Astrocyte (in vitro differentiated cells and primary cell): ENCODE measurements around the gene PHOSPHO1. TPM values are rescaled to one million over a fixed set of nuclear protein-coding genes. Genes with fewer than 3 reads are reported as not detected.

Source experiments
- DNase-seq: peaks from one replicate; pipeline ENCODE4 v3.0.0-alpha.2; 2010; ENCODE audit warnings: low read depth
- FAIRE-seq: peaks from 2 replicates; lab custom pipeline; 2011; peaks lifted over from hg19 to GRCh38; lab: Jason Lieb, UNC
- H2AFZ ChIP-seq: 2 replicates; pipeline ENCODE4 v1.6.0; 2012; ENCODE audit warnings: low read depth, low read length, inconsistent platforms
- H3K27ac ChIP-seq: 2 replicates; pipeline ENCODE4 v1.5.1; 2011; ENCODE audit warnings: low read depth, low read length, inconsistent platforms
- H3K27me3 ChIP-seq: 2 replicates; pipeline ENCODE4 v1.6.0; 2011; ENCODE audit warnings: low read length, inconsistent platforms; ENCODE audit not compliant: insufficient read depth
- H3K36me3 ChIP-seq: 2 replicates; pipeline ENCODE4 v1.5.1; 2011; ENCODE audit warnings: low read length, inconsistent platforms; ENCODE audit not compliant: insufficient read depth
- H3K4me1 ChIP-seq: 2 replicates; pipeline ENCODE4 v1.5.1; 2011; ENCODE audit warnings: low read length, inconsistent platforms; ENCODE audit not compliant: insufficient read depth
- H3K4me2 ChIP-seq: 2 replicates; pipeline ENCODE4 v1.6.0; 2012; ENCODE audit warnings: low read length, inconsistent platforms
- H3K4me3 ChIP-seq: 2 replicates; pipeline ENCODE4 v1.5.1; 2011; ENCODE audit warnings: low read depth, mild to moderate bottlenecking, low read length, inconsistent platforms; ENCODE audit not compliant: insufficient read depth
- H3K79me2 ChIP-seq: 2 replicates; pipeline ENCODE4 v1.6.0; 2012; ENCODE audit warnings: mild to moderate bottlenecking, low read length, inconsistent platforms; ENCODE audit not compliant: insufficient read depth
- H3K9ac ChIP-seq: 2 replicates; pipeline ENCODE4 v1.6.0; 2012; ENCODE audit warnings: mild to moderate bottlenecking, low read length, inconsistent platforms
- H3K9me3 ChIP-seq: 2 replicates; pipeline ENCODE4 v1.5.1; 2012; ENCODE audit warnings: low read depth, mild to moderate bottlenecking, low read length, inconsistent platforms; ENCODE audit not compliant: insufficient read depth
- H4K20me1 ChIP-seq: 2 replicates; pipeline ENCODE4 v1.6.0; 2012; ENCODE audit warnings: low read length, inconsistent platforms; ENCODE audit not compliant: insufficient read depth
- H3K27ac Mint-ChIP-seq: one replicate; pipeline ENCODE4 v1.8.0; 2021; ENCODE audit warnings: mild to moderate bottlenecking, mixed read lengths; ENCODE audit not compliant: unreplicated experiment
- H3K27me3 Mint-ChIP-seq: one replicate; pipeline ENCODE4 v1.8.0; 2021; ENCODE audit warnings: low read depth, mixed read lengths; ENCODE audit not compliant: unreplicated experiment
- H3K36me3 Mint-ChIP-seq: one replicate; pipeline ENCODE4 v1.8.0; 2021; ENCODE audit warnings: low read depth, mixed read lengths; ENCODE audit not compliant: unreplicated experiment
- H3K4me1 Mint-ChIP-seq: one replicate; pipeline ENCODE4 v1.8.0; 2021; ENCODE audit warnings: low read depth, mixed read lengths; ENCODE audit not compliant: unreplicated experiment
- H3K4me3 Mint-ChIP-seq: one replicate; pipeline ENCODE4 v1.8.0; 2021; ENCODE audit warnings: mild to moderate bottlenecking, moderate library complexity, mixed read lengths; ENCODE audit not compliant: unreplicated experiment
- H3K9me3 Mint-ChIP-seq: one replicate; pipeline ENCODE4 v1.8.0; 2021; ENCODE audit warnings: mild to moderate bottlenecking, mixed read lengths; ENCODE audit not compliant: unreplicated experiment
- EZH2 ChIP-seq: IDR thresholded peaks from 2 replicates; pipeline ENCODE4 v1.6.1; 2012; ENCODE audit warnings: mild to moderate bottlenecking, low read length, inconsistent platforms; ENCODE audit not compliant: insufficient read depth
- total RNA-seq: library from RNA; stranded (reverse); gene quantifications from 2 replicates; pipeline ENCODE4 v1.2.1, GENCODE V29; 2021
- TF ChIP-seq, protein P1 (sequence below): IDR thresholded peaks from 2 replicates; pipeline ENCODE4 v1.5.1; 2011; ENCODE audit warnings: low read depth, mild to moderate bottlenecking, inconsistent platforms, low read length, moderate library complexity; ENCODE audit not compliant: insufficient read depth

PHOSPHO1 gene
- total RNA-seq, 1 donor from 2014 or later = 0.95 TPM

DNA sequence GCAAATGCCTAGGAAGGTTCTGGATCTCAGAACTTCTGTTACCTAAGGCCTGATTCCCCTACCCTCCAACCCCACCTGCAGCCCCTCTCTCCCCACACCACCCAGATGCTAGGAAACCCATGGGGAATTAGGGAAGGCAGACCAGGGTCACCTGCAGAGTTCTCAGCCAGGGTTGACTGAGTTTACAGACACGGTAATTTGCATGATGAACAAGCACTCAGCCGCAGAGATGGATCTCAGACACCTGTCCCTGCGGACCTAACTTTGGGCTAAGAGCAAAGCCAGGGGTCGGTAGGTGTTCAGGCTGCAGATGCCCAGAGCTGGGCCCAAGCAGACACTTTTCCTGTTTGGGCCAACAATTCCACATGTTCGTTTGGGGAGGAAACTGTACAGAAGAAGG is 17.2 kb downstream of the PHOSPHO1 start:
- Histone ChIP-seq H3K36me3 (no peaks in the 10 kb centered on the region), H3K4me3 (no peak overlapping the region), H3K27me3 (no peaks in the 10 kb centered on the region), H2AFZ (no peak overlapping the region), H3K9me3 (no peaks in the 10 kb centered on the region), H3K27ac (no peak overlapping the region), H3K4me2 (no peak overlapping the region), H4K20me1 (no peaks in the 10 kb centered on the region), H3K4me1 (peaks cover 15% of the 10 kb centered on the region), H3K79me2 (no peaks in the 10 kb centered on the region), H3K9ac (no peak overlapping the region)
- no peak for DNase-seq
- H3K4me3 Mint-ChIP-seq = no peak overlapping the region
- peaks cover 9% of the 10 kb centered on the region for H3K4me1 Mint-ChIP-seq
- H3K27me3 Mint-ChIP-seq = peaks cover 24% of the 10 kb centered on the region
- H3K36me3 Mint-ChIP-seq = peaks cover 2% of the 10 kb centered on the region
- H3K9me3 Mint-ChIP-seq = no peaks in the 10 kb centered on the region
- TF ChIP-seq, protein P1, sequence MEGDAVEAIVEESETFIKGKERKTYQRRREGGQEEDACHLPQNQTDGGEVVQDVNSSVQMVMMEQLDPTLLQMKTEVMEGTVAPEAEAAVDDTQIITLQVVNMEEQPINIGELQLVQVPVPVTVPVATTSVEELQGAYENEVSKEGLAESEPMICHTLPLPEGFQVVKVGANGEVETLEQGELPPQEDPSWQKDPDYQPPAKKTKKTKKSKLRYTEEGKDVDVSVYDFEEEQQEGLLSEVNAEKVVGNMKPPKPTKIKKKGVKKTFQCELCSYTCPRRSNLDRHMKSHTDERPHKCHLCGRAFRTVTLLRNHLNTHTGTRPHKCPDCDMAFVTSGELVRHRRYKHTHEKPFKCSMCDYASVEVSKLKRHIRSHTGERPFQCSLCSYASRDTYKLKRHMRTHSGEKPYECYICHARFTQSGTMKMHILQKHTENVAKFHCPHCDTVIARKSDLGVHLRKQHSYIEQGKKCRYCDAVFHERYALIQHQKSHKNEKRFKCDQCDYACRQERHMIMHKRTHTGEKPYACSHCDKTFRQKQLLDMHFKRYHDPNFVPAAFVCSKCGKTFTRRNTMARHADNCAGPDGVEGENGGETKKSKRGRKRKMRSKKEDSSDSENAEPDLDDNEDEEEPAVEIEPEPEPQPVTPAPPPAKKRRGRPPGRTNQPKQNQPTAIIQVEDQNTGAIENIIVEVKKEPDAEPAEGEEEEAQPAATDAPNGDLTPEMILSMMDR = no peak
- TF ChIP-seq EZH2 = no peak
- FAIRE-seq = no peak
- H3K27ac Mint-ChIP-seq = no peak overlapping the region

DNA sequence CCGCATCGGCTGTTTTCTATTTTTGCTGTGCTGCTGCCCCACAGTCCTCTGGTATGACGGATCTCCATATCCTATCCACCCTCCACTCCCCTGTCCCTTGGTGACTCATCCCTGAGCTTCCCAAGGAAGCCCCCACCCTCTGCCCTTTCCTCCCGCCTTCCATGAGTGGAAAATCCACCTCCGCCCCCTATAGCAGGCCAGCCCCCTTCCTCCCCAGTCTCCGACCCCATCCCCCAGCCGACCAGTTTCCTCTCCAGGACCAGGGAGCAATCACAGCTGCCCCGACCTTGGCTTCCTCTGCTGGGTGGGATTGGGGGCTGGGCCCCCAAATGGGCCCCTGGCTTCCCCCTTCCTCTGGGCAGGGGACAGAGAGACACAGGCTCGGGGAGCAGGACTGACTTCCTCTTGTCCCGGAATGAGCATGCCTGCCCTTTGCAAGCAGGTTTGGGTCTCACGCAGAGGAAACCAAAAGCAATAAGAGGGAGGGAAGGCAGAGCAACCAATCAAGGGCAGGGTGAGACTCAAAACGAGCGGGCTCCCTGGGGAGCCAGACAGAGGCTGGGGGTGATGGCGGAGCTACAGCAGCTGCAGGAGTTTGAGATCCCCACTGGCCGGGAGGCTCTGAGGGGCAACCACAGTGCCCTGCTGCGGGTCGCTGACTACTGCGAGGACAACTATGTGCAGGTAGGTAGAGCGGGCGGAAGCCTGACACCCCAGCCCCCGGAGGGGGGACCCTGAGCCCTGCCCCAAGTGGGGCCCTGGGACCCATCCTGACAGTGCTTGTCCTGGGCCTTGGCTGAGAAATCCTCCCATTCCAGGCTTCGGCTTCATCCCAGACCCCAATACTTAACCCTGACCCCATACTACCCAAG is 20.2 kb downstream of the PHOSPHO1 start, which contains the start of the genes ABI3 and GNGT2:
Gene ABI3 (plus strand): TSS at position 550 of the 872 bp plus-strand sequence. CDS start 18 bp downstream, at position 568.
Gene GNGT2 (minus strand): TSS at position 417 of the 872 bp plus-strand sequence. CDS start 3,152 bp downstream, outside the sequence.
- Mint-ChIP-seq H3K9me3 (peaks cover 1% of the 10 kb centered on the region), H3K36me3 (no peaks in the 10 kb centered on the region), H3K4me1 (peaks cover 9% of the 10 kb centered on the region), H3K27ac (peak within 1 kb of the TSS; percentile 50), H3K4me3 (no peak within 1 kb of the TSS), H3K27me3 (peaks cover 27% of the 10 kb centered on the region)
- no peak for FAIRE-seq
- H4K20me1 ChIP-seq = no peaks in the 10 kb centered on the region
- H3K36me3 ChIP-seq = no peaks in the 10 kb centered on the region
- no peak within 1 kb of the TSS for H3K27ac ChIP-seq
- peak within 1 kb of the TSS; percentile 55 for H3K9ac ChIP-seq
- DNase-seq = peak; percentile 26
- TF ChIP-seq, protein P1 = no peak
- no peak for TF ChIP-seq EZH2
- peak within 1 kb of the TSS; percentile 3 for H3K4me3 ChIP-seq
- peak within 1 kb of the TSS; percentile 78 for H3K4me2 ChIP-seq
- H3K27me3 ChIP-seq = no peaks in the 10 kb centered on the region
- H3K9me3 ChIP-seq = no peaks in the 10 kb centered on the region
- no peaks in the 10 kb centered on the region for H3K79me2 ChIP-seq
- H2AFZ ChIP-seq = peak within 1 kb of the TSS; percentile 65
- peaks cover 15% of the 10 kb centered on the region for H3K4me1 ChIP-seq
